Mucosa of stomach (tissue), 1 donor: Measurements from ENCODE around the gene RACK1.

Experiments used
- H3K27me3 ChIP-seq: one replicate; pipeline ENCODE4 v1.7.0; 2013; ENCODE audit warnings: mild to moderate bottlenecking, low read length; ENCODE audit not compliant: control insufficient read depth, insufficient read depth
- H3K36me3 ChIP-seq: one replicate; pipeline ENCODE4 v1.7.0; 2013; ENCODE audit warnings: low read length; ENCODE audit not compliant: control insufficient read depth, insufficient read depth
- H3K4me1 ChIP-seq: one replicate; pipeline ENCODE4 v1.7.0; 2013; ENCODE audit warnings: mild to moderate bottlenecking, low read length; ENCODE audit not compliant: control insufficient read depth, insufficient read depth
- H3K4me3 ChIP-seq: one replicate; pipeline ENCODE4 v1.7.0; 2013; ENCODE audit warnings: low read length
- H3K9ac ChIP-seq: one replicate; pipeline ENCODE4 v1.7.0; 2013; ENCODE audit warnings: mild to moderate bottlenecking, low read length, moderate library complexity
- H3K9me3 ChIP-seq: one replicate; pipeline ENCODE4 v1.7.0; 2013; ENCODE audit warnings: mild to moderate bottlenecking, low read length, moderate library complexity; ENCODE audit not compliant: control insufficient read depth
- donor health status: Pancreatic carcinoma.

RACK1 gene

GRCh38 chr5:181223058-181223728 lies 20.5 kb downstream of the RACK1 start, which contains the start of gene TRIM41:
Gene TRIM41 (plus strand): TSS chr5:181223281. CDS start chr5:181224000, 719 bp downstream.
- peak within 1 kb of the TSS; percentile 91 for H3K9ac ChIP-seq
- H3K4me3 ChIP-seq: peak within 1 kb of the TSS; percentile 88
- H3K4me1 ChIP-seq: peaks cover 17% of the 10 kb centered on the region
- no peaks in the 10 kb centered on the region for H3K9me3 ChIP-seq
- no peaks in the 10 kb centered on the region for H3K27me3 ChIP-seq
- no peaks in the 10 kb centered on the region for H3K36me3 ChIP-seq

DNA sequence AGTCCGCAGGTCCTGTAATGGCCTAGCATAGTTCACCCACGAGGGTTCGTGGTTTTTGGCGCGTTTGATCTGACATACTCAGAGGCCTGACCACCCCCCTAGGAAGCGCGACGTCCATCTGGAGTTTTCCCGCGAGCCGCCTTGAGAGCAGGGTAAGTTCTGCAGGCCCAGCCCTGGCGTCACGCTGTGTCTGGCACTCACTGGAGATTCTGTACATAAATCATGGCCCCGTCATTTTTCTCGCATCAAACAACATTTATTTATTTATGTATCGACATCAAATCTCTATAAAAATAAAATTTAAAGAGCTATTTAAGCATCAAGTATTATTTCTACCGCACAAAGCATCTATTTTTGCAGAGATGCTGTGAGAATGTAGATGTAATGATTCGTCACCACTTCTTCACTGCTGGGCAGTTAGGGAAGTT lies 21.1 kb downstream of the RACK1 start:
- no peaks in the 10 kb centered on the region for H3K9me3 ChIP-seq
- H3K27me3 ChIP-seq: no peaks in the 10 kb centered on the region
- peak overlapping the region; percentile 88 for H3K4me3 ChIP-seq
- peaks cover 17% of the 10 kb centered on the region for H3K4me1 ChIP-seq
- H3K36me3 ChIP-seq: no peaks in the 10 kb centered on the region
- peak overlapping the region; percentile 91 for H3K9ac ChIP-seq

DNA sequence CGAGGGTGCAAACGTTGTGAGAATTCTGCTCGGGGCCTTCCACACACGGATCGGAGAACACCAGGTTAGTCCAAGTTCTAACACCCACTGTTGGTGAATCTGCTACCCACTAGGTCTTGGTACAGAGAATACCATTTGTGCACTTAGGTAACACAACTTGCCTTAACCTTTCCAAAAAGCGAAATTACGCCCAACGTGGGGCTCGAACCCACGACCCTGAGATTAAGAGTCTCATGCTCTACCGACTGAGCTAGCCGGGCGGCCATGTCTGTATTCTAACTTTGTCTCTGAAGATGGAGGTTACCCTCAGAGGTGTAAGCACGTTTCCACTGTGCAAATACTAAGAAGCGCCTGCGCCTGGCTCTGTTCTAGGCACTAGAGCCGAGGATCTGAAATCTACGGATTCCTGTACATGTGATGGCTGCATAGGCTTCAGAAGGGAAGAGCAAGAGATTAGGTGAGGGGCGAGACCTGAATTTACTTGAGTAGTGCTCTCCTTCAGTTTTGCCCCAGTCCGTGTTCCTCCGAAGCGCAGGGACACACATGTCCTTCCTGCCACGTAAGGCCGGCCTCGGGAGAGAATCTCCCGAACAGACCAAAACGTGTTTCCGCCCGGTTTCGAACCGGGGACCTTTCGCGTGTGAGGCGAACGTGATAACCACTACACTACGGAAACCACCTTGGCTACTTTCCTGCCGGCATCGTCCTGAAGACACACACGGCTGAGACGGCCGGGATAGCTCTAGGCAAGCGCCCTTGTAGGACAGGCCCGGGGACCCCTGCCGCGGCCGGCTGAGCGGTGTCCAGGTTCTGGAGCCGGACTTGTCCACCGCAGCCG lies 21.7 kb downstream of the RACK1 start:
- peak overlapping the region; percentile 91 for H3K9ac ChIP-seq
- H3K36me3 ChIP-seq: no peaks in the 10 kb centered on the region
- H3K27me3 ChIP-seq: no peaks in the 10 kb centered on the region
- peak overlapping the region; percentile 88 for H3K4me3 ChIP-seq
- peaks cover 17% of the 10 kb centered on the region for H3K4me1 ChIP-seq
- no peaks in the 10 kb centered on the region for H3K9me3 ChIP-seq

- no peaks in the 10 kb centered on the region for H3K36me3 ChIP-seq
- no peaks in the 10 kb centered on the region for H3K9me3 ChIP-seq
- H3K4me3 ChIP-seq: no peak overlapping the region
- no peaks in the 10 kb centered on the region for H3K27me3 ChIP-seq
- H3K4me1 ChIP-seq: peaks cover 17% of the 10 kb centered on the region
- no peak overlapping the region for H3K9ac ChIP-seq
These were observed 22.5 kb downstream of the RACK1 start for GRCh38 chr5:181221105-181221791.

DNA sequence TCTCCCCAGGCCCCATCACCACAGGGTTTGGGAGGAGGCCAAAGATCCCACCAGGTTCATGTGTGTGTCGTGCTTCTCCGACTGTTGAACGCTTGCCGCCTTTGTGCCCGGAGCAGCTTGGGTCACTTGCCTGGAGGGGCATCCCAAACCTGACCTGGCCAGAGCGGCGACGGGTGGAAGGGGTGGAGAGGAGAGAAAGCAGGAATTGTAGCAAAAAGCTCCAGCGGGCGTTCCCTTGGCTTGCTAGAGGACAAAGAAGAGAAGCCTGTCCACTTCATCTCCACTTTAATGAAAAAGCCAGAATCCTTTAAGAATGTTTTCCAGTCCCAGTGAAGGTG lies 23.6 kb downstream of the RACK1 start:
- no peaks in the 10 kb centered on the region for H3K9me3 ChIP-seq
- no peaks in the 10 kb centered on the region for H3K36me3 ChIP-seq
- H3K4me1 ChIP-seq: peaks cover 17% of the 10 kb centered on the region
- H3K4me3 ChIP-seq: no peak overlapping the region
- H3K27me3 ChIP-seq: no peaks in the 10 kb centered on the region
- H3K9ac ChIP-seq: no peak overlapping the region

DNA sequence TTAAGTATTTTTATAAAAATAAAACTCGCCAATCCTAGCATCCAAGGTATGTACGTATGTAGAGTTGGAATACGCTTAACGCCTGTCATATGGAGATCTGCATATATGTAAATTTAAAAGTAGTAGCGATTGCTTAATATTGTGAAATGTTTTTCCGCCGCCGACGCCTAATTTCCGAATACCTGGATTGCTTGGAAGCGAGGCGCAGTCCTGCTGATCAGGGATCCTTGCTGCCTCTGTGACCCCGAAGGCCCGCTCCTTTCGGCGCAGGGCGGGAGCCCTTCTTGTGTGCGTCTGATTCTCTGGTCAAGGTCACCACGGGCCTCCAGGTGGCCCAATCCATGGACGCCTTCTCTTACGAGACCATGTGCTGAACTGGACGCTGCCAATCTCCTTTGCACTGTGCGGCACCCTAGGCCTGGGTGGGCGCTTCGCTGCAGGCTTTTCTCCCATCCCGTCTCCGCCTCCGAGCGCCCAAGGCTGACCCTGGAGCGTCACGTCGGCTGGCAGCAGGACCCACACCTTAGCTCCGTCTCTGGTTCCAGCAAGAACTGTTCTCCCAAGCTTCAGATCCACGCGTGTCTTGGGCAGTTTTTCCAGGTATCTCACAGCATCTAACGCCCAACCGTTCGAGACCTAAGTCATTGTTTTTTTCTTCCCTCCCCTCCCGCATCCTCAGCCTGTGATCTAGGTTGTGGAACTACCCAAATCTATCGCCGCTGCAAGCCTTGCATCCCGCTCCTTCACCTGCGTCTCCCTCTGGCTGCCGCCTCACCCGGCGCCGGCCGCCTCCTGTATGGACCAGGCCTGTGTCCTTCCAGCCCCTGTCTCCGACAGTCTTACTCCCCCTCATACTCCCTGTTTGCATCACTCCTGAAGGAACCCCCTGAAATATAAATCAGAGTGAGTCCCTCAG lies 24.2 kb downstream of the RACK1 start:
- H3K4me1 ChIP-seq: peaks cover 13% of the 10 kb centered on the region
- no peak overlapping the region for H3K4me3 ChIP-seq

DNA sequence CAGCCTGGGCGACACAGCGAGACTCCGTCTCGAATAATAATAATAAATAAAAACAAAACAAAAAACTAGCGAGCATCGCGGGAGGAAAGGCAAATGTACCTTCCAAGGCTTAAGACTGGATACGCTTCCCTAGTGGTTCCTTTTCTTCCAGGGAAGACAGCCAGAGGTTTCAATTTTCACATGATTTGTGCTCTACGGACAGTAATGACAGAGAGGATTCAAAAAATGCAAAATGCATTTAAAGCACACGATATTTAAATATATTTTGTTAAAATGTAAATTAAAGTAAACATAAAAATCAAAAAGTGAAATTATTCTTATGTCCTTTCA lies 24.9 kb downstream of the RACK1 start:
- no peaks in the 10 kb centered on the region for H3K9me3 ChIP-seq
- no peaks in the 10 kb centered on the region for H3K36me3 ChIP-seq
- no peaks in the 10 kb centered on the region for H3K27me3 ChIP-seq
- H3K4me3 ChIP-seq: no peak overlapping the region
- peaks cover 6% of the 10 kb centered on the region for H3K4me1 ChIP-seq
- H3K9ac ChIP-seq: no peak overlapping the region

More for the DNA sequence above, 24.2 kb downstream of the RACK1 start:
- Histone ChIP-seq H3K27me3 (no peaks in the 10 kb centered on the region), H3K9ac (no peak overlapping the region), H3K36me3 (no peaks in the 10 kb centered on the region), H3K9me3 (no peaks in the 10 kb centered on the region)

DNA sequence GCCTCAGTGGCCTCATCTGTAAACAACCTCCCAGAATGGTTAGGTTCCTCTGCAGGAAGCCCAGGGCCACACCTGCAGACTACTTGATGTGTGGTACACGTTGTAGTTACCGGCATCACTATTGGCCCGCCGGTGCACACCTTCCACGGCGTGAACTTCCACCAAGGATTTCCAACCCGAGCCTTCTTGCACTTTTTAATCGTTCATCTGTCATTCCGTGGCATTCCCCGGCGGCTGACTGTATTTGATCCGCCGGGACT lies 26.0 kb downstream of the RACK1 start:
- H3K4me1 ChIP-seq: peaks cover 6% of the 10 kb centered on the region
- peak overlapping the region; percentile 12 for H3K9ac ChIP-seq
- no peaks in the 10 kb centered on the region for H3K27me3 ChIP-seq
- no peaks in the 10 kb centered on the region for H3K9me3 ChIP-seq
- H3K4me3 ChIP-seq: peak overlapping the region; percentile 7
- no peaks in the 10 kb centered on the region for H3K36me3 ChIP-seq

DNA sequence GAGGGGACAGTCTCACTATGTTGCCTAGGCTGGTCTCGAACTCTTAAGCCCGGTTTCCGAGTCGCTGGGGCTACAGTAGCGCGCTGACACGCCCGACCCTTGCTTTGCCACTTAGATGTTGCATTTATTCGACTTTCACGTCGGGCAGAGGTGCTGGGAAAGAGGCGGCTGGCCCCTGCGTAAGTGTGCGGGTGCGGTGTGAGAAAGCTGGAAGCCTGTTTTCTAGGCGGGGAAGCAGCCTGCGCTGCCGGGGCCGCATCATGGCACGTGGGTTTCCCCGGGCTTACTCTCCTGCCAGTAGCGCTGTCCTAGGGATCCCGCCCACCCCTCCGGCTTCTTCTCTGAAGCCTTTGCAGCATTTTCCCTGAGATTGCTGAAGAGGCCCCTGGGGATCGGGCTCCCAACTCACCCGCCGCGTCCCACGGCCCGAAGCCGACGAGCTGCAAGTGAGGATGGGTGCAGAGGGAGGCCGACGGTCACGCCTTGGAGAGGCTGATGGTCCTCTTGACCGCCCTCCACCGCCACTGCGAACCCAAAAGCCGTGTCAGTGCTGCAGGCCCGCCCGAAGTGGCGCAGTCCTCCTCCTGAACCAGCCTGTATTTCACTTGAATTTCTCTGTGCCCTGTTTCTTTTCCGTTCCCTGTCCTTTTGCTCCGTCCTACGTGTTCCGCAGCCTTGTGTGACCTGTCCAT lies 26.4 kb downstream of the RACK1 start:
- Histone ChIP-seq H3K27me3 (no peaks in the 10 kb centered on the region), H3K4me1 (peaks cover 6% of the 10 kb centered on the region), H3K9ac (peak overlapping the region; percentile 12), H3K36me3 (no peaks in the 10 kb centered on the region), H3K4me3 (peak overlapping the region; percentile 7), H3K9me3 (no peaks in the 10 kb centered on the region)

GRCh38 chr5:181215997-181216989 lies 27.4 kb downstream of the RACK1 start:
- Histone ChIP-seq H3K4me1 (no peaks in the 10 kb centered on the region), H3K36me3 (no peaks in the 10 kb centered on the region), H3K9ac (no peak overlapping the region), H3K4me3 (no peak overlapping the region), H3K27me3 (no peaks in the 10 kb centered on the region), H3K9me3 (no peaks in the 10 kb centered on the region)
